Neuronal stem cell (in vitro differentiated cells): Measurements from ENCODE around the gene HILPDA.

Experiments used
- DNase-seq: peaks from one replicate; pipeline ENCODE4 v3.0.0-alpha.2; 2013; ENCODE audit warnings: low spot score
- H2AFZ ChIP-seq: one replicate; pipeline ENCODE4 v1.6.1; 2013; ENCODE audit warnings: mild to moderate bottlenecking, low read length, inconsistent platforms
- H2AK5ac ChIP-seq: 2 replicates; pipeline ENCODE4 v1.6.1; 2013; ENCODE audit warnings: low read depth, mild to moderate bottlenecking, inconsistent platforms, low read length, moderate library complexity, mixed read lengths
- H2BK120ac ChIP-seq: 2 replicates; pipeline ENCODE4 v1.6.1; 2013; ENCODE audit warnings: low read depth, mild to moderate bottlenecking, inconsistent platforms, low read length, moderate library complexity, mixed read lengths
- H2BK12ac ChIP-seq: one replicate; pipeline ENCODE4 v1.6.1; 2013; ENCODE audit warnings: low read length, inconsistent platforms
- H2BK15ac ChIP-seq: 2 replicates; pipeline ENCODE4 v1.6.1; 2013; ENCODE audit warnings: mild to moderate bottlenecking, low read length, inconsistent platforms, mixed read lengths
- H2BK5ac ChIP-seq: one replicate; pipeline ENCODE4 v1.6.1; 2013; ENCODE audit warnings: inconsistent platforms, mild to moderate bottlenecking, low read length, moderate library complexity
- H3K14ac ChIP-seq: one replicate; pipeline ENCODE4 v1.6.1; 2013; ENCODE audit warnings: low read length, inconsistent platforms
- H3K18ac ChIP-seq: 2 replicates; pipeline ENCODE4 v1.6.1; 2013; ENCODE audit warnings: low read length, inconsistent platforms
- H3K23ac ChIP-seq: 2 replicates; pipeline ENCODE4 v1.6.1; 2013; ENCODE audit warnings: low read depth, mild to moderate bottlenecking, mixed read lengths, low read length, inconsistent platforms; ENCODE audit not compliant: poor library complexity
- H3K27ac ChIP-seq: replicated peaks from 3 replicates; pipeline ENCODE4 v1.5.1; 2013; ENCODE audit warnings: low read length, inconsistent platforms
- H3K27me3 ChIP-seq, 3 experiments: 2 replicates each; pipeline ENCODE4 v1.6.1; 2013; ENCODE audit warnings: low read length in 3 of 3, mild to moderate bottlenecking in 2 of 3, inconsistent platforms in 1 of 3, low read depth in 1 of 3, mixed read lengths in 1 of 3, moderate library complexity in 1 of 3; ENCODE audit not compliant: control insufficient read depth in 3 of 3, insufficient read depth in 3 of 3
- H3K36me3 ChIP-seq, 2 donors: replicated peaks in 1 of 2; 2 replicates each; pipeline ENCODE4 v1.6.1; 2013; ENCODE audit warnings: low read length in 2 of 2; ENCODE audit not compliant: control insufficient read depth in 2 of 2, insufficient read depth in 2 of 2
- H3K4ac ChIP-seq: 2 replicates; pipeline ENCODE4 v1.6.1; 2013; ENCODE audit warnings: inconsistent platforms, mild to moderate bottlenecking, low read length, moderate library complexity
- H3K4me1 ChIP-seq, 2 donors: 1 replicate in 1 of 2; 2 replicates in 1 of 2; pipeline ENCODE4 v1.6.1; 2013; ENCODE audit warnings: low read length in 2 of 2, low read depth in 1 of 2; ENCODE audit not compliant: control insufficient read depth in 2 of 2, insufficient read depth in 1 of 2
- H3K4me2 ChIP-seq: one replicate; pipeline ENCODE4 v1.6.1; 2013; ENCODE audit warnings: mild to moderate bottlenecking, low read length, inconsistent platforms; ENCODE audit not compliant: insufficient read depth, poor library complexity, severe bottlenecking
- H3K4me3 ChIP-seq, 2 donors: 2 replicates each; pipeline ENCODE4 v1.5.1; 2013; ENCODE audit warnings: low read length in 2 of 2, mild to moderate bottlenecking in 2 of 2, inconsistent platforms in 1 of 2, moderate library complexity in 1 of 2
- H3K79me1 ChIP-seq: one replicate; pipeline ENCODE4 v1.6.1; 2013; ENCODE audit warnings: low read depth, mild to moderate bottlenecking, inconsistent platforms, low read length, moderate library complexity
- H3K9ac ChIP-seq: one replicate; pipeline ENCODE4 v1.6.1; 2013; ENCODE audit warnings: mild to moderate bottlenecking, low read depth, low read length, inconsistent platforms; ENCODE audit not compliant: poor library complexity
- H3K9me3 ChIP-seq, 2 donors: replicated peaks in 1 of 2; 2 replicates each; pipeline versions ENCODE3 to v1.6.1; 2013; ENCODE audit warnings: low read length in 2 of 2, mild to moderate bottlenecking in 2 of 2, inconsistent platforms in 1 of 2, low read depth in 1 of 2, mixed read lengths in 1 of 2, moderate library complexity in 1 of 2; ENCODE audit not compliant: control insufficient read depth in 2 of 2, insufficient read depth in 1 of 2
- H4K8ac ChIP-seq: one replicate; pipeline ENCODE4 v1.6.1; 2013; ENCODE audit warnings: low read depth, mild to moderate bottlenecking, inconsistent platforms, low read length, moderate library complexity
- H4K91ac ChIP-seq: one replicate; pipeline ENCODE4 v1.6.1; 2013; ENCODE audit warnings: low read length, low read depth, mild to moderate bottlenecking, inconsistent platforms; ENCODE audit not compliant: poor library complexity
- WGBS, 2 donors: extraction: QIAGEN DNeasy Blood & Tissue Kit; methylation state at CpG; one replicate each; pipeline ENCODE4 v1.1.7; 2013; ENCODE audit warnings: missing lambda C conversion rate in 2 of 2, mixed read lengths in 1 of 2; ENCODE audit not compliant: insufficient read length in 2 of 2, insufficient replicate concordance in 1 of 2; ENCODE audit errors: extremely low coverage in 2 of 2; 5-methylcytosine and 5-hydroxymethylcytosine counted together

Gene HILPDA

GRCh38 chr7:128431221-128431620 lies 24.5 kb upstream of the HILPDA start:
- H3K4me3 ChIP-seq = no peak overlapping the region
- DNase-seq = no peak
- WGBS, 2 donors = no CpG with 5 or more reads among the region's 6 CpGs

GRCh38 chr7:128431754-128432153 lies 23.9 kb upstream of the HILPDA start:
- DNase-seq = no peak
- Histone ChIP-seq H2AK5ac (no peak overlapping the region), H3K14ac (no peak overlapping the region), H3K4me1 (peaks cover 0 to 3% of the 10 kb centered on the region in 2 donors), H3K27ac (no peak overlapping the region), H2AFZ (no peak overlapping the region), H2BK5ac (no peak overlapping the region), H3K4me2 (no peak overlapping the region), H3K18ac (no peak overlapping the region), H2BK15ac (no peak overlapping the region), H3K9me3 (no peaks in the 10 kb centered on the region), H2BK12ac (no peak overlapping the region), H3K4ac (no peak overlapping the region), H3K79me1 (no peaks in the 10 kb centered on the region), H3K4me3 (no peak overlapping the region), H2BK120ac (no peak overlapping the region), H3K27me3 (peaks cover 0 to 41% (median 3%) of the 10 kb centered on the region in 3 experiments), H4K91ac (no peak overlapping the region), H4K8ac (no peak overlapping the region), H3K9ac (no peak overlapping the region), H3K23ac (no peak overlapping the region), H3K36me3 (no peaks in the 10 kb centered on the region)
- no CpG with 5 or more reads among the region's 2 CpGs for WGBS, 2 donors

More at GRCh38 chr7:128431221-128431620, 24.5 kb upstream of the HILPDA start:
- Histone ChIP-seq H3K23ac (no peak overlapping the region), H2BK15ac (no peak overlapping the region), H3K79me1 (no peaks in the 10 kb centered on the region), H3K4me2 (no peak overlapping the region), H2AFZ (no peak overlapping the region), H3K4me1 (peaks cover 0 to 3% of the 10 kb centered on the region in 2 donors), H3K14ac (no peak overlapping the region), H4K8ac (no peak overlapping the region), H2BK120ac (no peak overlapping the region), H2BK12ac (no peak overlapping the region), H3K36me3 (no peaks in the 10 kb centered on the region), H3K9ac (no peak overlapping the region), H3K27me3 (peaks cover 0 to 41% (median 3%) of the 10 kb centered on the region in 3 experiments), H4K91ac (no peak overlapping the region), H3K9me3 (no peaks in the 10 kb centered on the region), H2AK5ac (no peak overlapping the region), H2BK5ac (no peak overlapping the region), H3K4ac (no peak overlapping the region), H3K18ac (no peak overlapping the region), H3K27ac (no peak overlapping the region)

- H2AK5ac ChIP-seq = no peak overlapping the region
- H3K27ac ChIP-seq = no peak overlapping the region
- peaks cover 0 to 6% of the 10 kb centered on the region in 2 donors for H3K9me3 ChIP-seq
- DNase-seq = no peak
- H2BK12ac ChIP-seq = no peak overlapping the region
- H3K4me3 ChIP-seq = no peak overlapping the region
- H3K23ac ChIP-seq = no peak overlapping the region
- no peak overlapping the region for H4K91ac ChIP-seq
- no peak overlapping the region for H3K18ac ChIP-seq
- H2BK120ac ChIP-seq = no peak overlapping the region
- H3K9ac ChIP-seq = no peak overlapping the region
- H4K8ac ChIP-seq = no peak overlapping the region
- H2AFZ ChIP-seq = no peak overlapping the region
- H3K4me1 ChIP-seq = peaks cover 0 to 3% of the 10 kb centered on the region in 2 donors
- H3K14ac ChIP-seq = no peak overlapping the region
- H3K27me3 ChIP-seq = peaks cover 0 to 62% (median under 1%) of the 10 kb centered on the region in 3 experiments
- H3K36me3 ChIP-seq = no peaks in the 10 kb centered on the region
- no peak overlapping the region for H2BK5ac ChIP-seq
- H3K79me1 ChIP-seq = no peaks in the 10 kb centered on the region
- no peak overlapping the region for H3K4ac ChIP-seq
- no peak overlapping the region for H2BK15ac ChIP-seq
- WGBS, 2 donors = no CpG with 5 or more reads among the region's 4 CpGs
- no peak overlapping the region for H3K4me2 ChIP-seq
Observed at GRCh38 chr7:128434413-128435326, 21.0 kb upstream of the HILPDA start.

- no peak overlapping the region for H4K91ac ChIP-seq
- no peak overlapping the region for H3K23ac ChIP-seq
- no peak overlapping the region for H3K9ac ChIP-seq
- no peak overlapping the region for H3K4me2 ChIP-seq
- H2BK120ac ChIP-seq = no peak overlapping the region
- DNase-seq = no peak
- no peak overlapping the region for H3K27ac ChIP-seq
- H2AFZ ChIP-seq = no peak overlapping the region
- H3K4me3 ChIP-seq = no peak overlapping the region
- no peak overlapping the region for H2BK5ac ChIP-seq
- H3K4ac ChIP-seq = no peak overlapping the region
- H2AK5ac ChIP-seq = no peak overlapping the region
- no peak overlapping the region for H4K8ac ChIP-seq
- H3K9me3 ChIP-seq = peaks cover 0 to 6% of the 10 kb centered on the region in 2 donors
- no peak overlapping the region for H3K18ac ChIP-seq
- no peaks in the 10 kb centered on the region for H3K79me1 ChIP-seq
- peaks cover 0 to 61% (median 0%) of the 10 kb centered on the region in 3 experiments for H3K27me3 ChIP-seq
- H3K36me3 ChIP-seq = no peaks in the 10 kb centered on the region
- no peak overlapping the region for H2BK12ac ChIP-seq
- H3K14ac ChIP-seq = no peak overlapping the region
- H3K4me1 ChIP-seq = peaks cover 0 to 3% of the 10 kb centered on the region in 2 donors
- WGBS, 2 donors = no CpG with 5 or more reads among the region's 3 CpGs
- no peak overlapping the region for H2BK15ac ChIP-seq
Observed at GRCh38 chr7:128435327-128435686, 20.4 kb upstream of the HILPDA start.
